NCI-H1092 (cell line): ENCODE measurements around the gene SERPINB8.
A peak's percentile ranks its signal among the peaks of the same experiment; 100 is the strongest.

ENCODE experiments used
- DNase-seq: peaks from one replicate; lab custom pipeline; 2025; lab: John Stamatoyannopoulos, UW

The SERPINB8 gene

DNA sequence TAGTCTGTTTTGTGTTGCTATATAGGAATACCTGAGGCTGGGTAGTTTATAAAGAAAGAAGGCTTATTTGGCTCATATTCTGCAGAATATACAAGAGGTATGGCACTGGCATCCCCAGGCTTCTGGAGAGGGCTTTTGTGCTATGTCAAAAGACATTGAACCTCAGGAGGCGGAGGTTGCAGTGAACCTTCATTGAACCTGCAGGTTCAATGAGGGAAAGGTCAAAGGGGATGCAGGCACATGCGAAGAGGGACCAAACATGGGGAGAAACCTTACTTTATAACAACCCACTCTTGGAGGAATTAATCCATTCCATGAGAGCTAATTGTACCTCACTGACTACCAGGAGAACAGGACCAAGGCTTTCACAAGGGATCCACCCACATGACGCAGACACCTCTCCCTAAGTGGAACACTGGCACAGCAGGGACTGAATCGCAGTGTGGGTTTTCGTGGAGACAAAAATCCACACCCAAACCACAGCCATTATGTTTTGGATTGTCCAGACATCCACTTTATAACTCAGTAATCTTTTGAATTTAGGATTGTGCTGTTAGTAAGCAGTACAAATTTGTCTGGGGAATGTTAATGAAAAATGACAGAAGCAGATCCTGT is 4.1 kb upstream of the SERPINB8 start:
- no peak for DNase-seq

DNA sequence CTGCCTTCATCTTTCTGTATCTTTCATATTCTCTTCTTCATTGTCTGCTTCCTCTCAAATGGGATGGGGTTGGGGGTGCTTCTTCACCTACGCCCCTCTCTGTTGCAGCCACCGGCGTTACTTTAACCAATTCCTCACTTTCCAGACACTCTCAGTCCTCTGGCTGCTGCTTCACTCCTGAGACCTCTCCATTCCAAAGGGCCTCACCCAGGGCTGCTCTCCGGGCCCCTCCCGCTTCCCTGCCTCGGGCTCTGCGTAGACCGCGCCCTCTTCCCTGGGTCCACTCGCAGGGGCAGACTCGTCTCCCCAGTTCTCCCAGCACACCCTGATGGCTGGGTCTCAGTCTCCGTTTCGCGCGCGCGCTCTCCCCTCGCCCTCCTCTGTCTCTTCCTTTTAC is 926 bp downstream of the SERPINB8 start:
- DNase-seq = peak; percentile 42

DNA sequence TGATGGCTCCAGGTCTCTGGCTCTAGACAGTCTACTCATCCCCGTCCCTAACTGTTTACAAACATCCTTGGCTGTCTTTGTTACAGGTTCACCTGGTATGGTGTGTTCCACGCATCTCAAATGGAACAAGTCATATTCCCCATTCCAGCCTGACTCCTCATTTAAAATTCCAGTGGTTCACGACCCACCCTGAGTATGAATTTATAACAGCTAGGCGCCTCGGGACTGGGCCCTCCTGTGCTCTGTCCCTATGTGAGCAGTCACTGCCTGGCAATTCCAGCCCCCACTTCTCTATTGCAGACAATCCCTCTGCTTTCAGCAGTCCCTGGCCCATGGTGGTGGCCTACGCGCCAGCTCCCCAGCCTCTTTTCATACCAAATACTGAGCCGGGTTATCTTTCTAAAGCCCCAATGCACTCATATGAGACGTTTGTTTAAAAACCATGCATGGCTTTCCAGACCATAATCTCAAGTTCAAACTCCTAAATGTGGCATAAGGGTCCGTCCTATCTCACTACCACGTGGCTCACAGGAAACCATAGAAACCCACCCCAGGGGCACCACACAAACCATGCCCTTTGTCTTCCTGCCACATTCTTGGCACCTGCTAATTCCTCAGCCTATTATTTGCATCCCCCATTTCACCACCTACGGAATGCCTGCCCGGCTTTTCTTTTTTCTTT is 1.6 kb downstream of the SERPINB8 start:
- no peak for DNase-seq

DNA sequence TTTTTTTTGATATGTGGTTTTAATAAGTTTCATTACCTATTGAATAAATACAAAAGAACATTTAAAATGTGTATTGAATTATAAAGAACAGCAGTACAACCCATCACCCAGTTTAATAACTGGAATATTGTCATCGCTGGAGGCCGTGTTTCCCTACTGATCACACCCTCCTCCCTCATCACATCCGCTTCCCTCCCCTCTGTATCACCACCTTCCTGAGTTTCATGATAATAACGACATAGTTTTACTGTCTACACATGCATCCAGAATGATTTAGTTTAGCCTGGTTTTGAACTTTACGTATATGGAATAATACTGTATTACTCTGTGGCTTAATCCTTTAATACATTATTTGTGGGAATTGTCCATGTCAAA is 2.1 kb downstream of the SERPINB8 start:
- DNase-seq = no peak

DNA sequence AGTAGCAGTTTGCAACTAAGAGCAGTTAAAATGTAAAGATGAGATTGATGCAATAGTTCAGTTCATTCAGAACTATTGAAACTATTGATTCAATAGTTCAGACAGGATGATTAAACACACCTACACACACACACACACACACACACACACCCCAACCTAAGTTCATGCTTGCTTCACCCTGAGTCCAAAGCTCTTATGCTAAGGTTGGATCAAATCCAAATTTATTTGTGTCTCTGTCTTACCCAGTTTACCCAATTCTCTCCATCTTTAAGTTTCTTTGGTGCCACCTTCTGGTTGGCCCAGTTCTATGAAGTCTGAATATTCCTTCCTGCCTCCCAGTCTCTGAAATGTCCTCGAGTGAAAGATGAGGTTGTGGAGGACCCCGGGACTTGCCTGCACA is 5.1 kb downstream of the SERPINB8 start:
- no peak for DNase-seq

DNA sequence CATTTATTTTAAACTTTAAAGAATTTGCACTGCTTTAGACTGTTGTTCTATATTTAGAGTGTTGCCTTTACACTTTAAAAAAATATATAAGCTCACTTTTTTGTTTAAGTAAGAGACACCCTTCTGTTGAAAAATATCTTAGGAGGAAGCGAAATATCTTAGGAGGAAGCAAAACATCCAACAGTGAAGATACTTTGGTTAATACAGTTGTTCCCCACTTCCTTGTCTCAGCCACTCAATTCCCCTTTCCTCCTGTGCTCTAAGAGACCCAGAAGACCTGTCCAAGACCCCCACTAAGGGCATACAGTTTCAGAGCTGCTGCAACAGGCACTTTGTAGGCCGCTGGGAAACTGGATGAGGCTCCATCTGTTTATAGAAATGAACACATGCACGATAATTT is 5.7 kb downstream of the SERPINB8 start:
- DNase-seq = no peak

DNA sequence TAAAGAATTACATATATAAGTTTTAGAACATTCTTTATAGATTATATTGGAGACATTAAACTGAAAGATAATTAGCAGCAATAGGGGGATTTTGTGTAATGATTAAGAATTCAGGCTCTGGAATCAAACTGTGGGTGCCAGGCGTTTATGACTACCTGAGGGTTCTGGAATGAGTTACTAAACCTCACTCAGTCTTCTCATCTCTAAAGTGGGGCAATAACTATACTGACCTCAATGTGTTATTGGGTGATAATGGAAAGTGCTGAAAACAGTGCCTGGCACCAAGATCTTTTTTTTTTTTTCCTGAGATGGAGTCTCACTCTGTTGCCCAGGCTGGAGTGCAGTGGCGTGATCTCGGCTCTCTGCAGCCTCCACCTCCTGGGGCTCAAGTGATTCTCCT is 7.2 kb downstream of the SERPINB8 start:
- DNase-seq = no peak

DNA sequence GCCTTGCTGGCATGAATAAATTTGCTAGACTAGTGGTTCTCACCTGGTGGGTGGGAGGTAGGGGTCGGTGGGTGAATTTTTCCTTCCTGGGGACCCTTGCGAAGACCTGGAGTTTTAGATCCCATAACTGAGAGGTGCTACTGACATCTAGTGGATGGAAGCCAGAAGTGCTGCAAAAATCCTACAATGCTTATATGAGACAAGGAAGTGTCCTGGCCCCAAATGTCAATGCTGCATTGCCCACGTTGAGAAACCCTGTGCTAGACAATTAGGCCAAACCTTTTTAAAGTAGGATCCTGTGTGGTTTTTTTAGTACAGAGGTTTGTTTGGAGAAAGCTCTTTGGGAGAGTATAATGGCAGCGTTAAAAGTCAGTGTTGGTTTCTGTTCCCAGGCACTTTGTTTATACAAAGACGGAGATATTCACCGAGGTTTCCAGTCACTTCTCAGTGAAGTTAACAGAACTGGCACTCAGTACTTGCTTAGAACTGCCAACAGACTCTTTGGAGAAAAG is 9.6 kb downstream of the SERPINB8 start:
- peak; percentile 57 for DNase-seq

DNA sequence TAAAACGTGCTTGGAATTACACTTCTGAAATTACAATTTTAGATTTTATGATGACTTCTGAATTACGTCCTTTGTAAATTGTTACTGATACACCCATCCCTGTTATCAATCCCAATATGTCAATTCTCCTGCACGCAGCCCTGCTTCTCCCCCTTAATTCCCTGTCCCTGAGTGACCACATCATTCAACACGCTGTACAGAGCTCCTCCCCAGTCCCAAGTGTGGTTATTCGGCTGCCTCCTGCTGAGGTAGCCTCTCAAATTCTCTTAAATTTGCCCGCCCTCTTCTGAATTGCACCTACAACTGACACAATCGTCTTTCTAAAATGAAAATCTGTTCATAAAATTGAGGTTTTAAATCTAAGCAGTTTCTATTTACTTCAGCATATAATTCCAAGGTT is 10.1 kb downstream of the SERPINB8 start:
- no peak for DNase-seq

DNA sequence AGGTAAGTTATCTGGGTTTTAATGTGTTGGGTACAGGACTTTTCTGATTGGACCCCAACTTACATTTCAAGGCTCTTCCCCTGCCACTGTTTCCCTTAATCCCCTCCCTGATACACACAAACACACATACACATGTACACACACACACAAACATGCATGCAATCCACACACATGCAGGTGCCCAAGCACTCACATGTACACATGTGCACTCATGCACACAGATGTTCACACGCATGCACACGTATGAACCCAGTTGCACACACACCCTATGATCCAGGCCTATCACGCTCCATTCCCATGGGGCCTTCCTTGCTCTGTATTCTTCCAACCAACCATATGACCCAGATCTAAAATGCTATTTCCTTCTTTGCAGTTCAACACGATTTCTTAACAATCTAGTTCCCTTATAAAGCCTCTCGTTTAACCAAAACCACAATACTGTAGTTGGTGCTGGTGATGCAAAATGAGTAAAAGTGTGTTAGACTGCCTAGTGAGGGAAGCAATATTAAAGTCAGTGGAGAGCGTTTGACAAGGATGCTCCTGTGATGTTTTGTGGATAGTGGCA is 11.1 kb downstream of the SERPINB8 start:
- DNase-seq = no peak

DNA sequence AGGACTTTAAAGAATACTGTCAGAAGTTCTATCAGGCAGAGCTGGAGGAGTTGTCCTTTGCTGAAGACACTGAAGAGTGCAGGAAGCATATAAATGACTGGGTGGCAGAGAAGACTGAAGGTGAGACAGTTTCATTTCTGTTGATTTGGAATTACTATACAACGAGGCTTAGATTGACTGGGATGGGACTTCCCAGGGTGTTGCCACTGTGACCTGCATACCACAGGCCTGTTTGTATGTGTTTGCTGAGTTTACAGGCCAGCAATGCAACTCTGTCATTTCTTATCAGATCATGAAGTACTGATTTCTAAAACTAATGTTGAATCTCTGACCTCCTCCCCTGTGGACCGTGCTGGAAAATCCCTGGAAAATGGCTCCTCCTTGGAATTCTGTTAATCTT is 11.8 kb downstream of the SERPINB8 start:
- no peak for DNase-seq

DNA sequence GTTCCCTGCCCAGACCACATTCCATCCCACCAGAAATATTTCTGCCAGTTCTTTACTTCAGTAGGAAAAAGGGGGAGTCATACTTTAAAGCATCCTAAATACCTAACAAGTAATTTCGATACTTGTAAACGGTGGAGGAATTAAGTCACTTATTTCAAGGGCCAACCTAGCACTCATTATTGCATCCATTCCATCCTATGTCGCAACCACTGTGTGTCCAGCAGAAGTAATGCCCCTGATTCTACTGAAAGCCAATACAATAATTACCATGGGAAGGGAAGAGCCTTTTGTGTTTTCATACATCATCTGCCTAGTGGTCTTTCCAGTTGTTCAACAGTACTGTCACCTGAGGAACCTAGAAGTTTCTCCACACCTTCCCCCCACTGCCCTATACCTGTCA is 12.5 kb downstream of the SERPINB8 start:
- DNase-seq = no peak

DNA sequence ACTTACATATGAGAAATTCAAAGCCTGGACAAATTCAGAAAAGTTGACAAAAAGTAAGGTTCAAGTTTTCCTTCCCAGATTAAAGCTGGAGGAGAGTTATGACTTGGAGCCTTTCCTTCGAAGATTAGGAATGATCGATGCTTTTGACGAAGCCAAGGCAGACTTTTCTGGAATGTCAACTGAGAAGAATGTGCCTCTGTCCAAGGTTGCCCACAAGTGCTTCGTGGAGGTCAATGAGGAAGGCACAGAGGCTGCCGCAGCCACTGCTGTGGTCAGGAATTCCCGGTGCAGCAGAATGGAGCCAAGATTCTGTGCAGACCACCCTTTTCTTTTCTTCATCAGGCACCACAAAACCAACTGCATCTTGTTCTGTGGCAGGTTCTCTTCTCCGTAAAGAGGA is 17.0 kb downstream of the SERPINB8 start:
- DNase-seq = no peak

DNA sequence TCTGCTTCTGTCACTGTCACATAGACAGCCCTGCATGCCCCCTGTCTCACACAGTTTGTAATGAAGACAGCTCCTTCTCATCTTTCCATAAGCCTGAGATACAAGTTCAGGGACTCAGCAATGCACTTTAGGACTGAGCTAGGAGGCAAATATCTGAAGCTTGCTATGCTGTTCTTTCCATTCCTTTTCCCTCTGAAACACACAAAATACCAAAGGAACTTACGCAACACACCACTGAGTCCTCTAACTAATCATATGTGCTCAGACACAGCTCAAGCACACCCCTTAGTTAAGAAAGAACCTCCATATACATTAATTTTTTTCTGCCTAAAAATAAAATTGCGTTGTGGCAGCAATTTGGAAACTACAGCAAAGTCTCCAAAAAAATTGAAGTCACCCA is 17.9 kb downstream of the SERPINB8 start:
- no peak for DNase-seq

DNA sequence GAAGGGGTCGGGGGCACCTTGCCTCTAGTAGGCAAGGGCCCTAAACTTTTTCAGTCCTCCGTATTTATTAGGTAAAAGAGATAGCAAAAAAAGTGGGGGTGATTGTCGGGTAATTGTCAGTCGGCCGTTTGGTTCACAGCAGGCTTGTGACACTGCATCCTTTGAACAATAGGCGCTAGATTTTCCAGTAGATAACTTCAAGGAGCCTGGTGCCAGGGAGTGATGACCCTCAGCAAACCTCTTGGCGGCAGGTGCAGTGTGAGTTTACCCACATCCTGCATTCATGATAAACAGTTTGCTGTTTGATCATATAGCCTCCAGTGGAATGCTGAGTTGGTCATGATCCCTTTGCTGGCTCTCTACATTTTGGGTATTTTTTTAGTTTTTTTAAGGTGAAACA is 22.9 kb downstream of the SERPINB8 start:
- DNase-seq = no peak

DNA sequence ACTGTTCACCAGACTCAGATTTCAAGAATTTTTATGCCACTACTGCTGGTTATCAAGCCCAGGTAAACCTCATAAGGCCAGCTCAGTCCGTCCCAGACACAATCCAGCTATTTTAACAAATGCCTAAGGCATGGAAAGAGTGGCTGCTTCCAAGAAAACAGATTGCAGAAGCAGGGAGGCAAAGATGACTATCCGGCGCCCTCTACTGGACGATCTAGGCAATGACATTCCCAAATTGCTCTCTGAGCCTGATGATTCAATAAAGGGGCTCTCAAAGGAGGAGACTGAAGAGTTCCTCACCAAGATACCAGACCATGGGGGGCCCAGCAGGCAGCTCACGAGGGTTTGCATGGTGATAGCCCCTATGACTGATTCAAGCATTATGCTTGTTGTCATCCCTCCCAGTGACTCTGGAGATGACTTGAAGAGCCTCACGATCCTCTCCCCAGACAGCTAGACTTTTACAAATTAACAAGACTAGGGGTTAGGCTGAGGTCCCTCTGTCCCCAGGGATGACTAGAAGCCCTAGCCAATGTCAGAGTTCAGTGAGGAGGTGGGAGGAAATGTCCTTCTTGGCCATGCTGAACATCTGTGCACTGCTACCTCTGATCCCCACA is 25.0 kb downstream of the SERPINB8 start:
- peak; percentile 31 for DNase-seq

DNA sequence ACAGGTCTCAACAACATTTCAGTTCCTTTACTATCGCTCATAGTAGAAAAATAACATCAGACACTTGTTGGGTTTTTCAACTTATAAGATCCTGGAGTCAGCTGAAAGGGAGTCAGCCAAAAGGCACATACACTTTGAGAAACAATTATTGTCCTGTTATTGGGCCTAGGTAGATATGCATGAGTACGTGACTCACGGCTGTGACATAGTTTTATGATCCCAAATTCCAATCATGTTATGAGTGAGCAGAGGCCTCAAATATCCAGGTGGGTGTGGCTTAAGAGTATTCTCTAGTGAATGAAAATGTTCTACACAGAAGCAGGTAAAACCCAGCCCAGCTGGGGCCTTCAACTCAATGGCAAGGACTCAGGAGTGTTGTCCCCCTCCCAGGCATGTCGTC is 27.2 kb downstream of the SERPINB8 start:
- no peak for DNase-seq

DNA sequence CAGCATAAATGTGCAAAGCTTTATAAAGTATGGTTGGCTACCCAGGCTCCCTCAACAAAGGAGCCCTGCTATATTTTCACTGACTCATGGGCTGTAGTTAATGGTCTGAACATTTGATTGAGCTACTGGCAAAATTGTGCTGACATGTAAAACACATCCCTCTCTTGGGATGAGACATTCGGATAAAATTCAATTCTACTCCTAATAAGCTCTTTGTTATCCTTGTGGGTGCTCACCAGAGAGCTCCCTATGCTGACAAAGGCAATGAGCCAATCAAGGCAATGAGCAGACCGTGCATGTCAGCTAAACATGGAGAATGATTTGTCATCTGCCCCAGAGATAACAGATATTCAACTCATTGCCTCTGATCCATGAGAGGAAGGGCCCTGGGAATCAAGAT is 27.7 kb downstream of the SERPINB8 start:
- DNase-seq = no peak

DNA sequence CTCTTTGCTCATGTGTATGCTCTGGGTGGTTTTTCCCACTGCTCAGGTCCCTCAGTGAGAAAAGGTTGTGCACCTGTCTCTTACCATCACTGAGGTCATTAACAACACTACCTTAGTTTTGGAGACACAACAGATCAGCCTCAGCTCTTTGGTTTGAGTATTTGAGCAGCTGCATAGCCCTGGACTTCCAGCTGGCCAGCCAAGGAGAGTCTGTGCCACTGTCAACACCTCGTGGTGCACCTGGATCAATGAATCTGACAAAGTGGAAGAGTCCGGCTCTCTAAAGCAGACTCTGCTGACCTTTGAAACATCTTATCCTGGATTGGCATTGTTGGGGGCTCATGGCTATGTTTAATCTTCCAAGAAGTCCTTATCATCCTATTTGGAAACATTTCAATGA is 30.0 kb downstream of the SERPINB8 start:
- DNase-seq = peak; percentile 39

DNA sequence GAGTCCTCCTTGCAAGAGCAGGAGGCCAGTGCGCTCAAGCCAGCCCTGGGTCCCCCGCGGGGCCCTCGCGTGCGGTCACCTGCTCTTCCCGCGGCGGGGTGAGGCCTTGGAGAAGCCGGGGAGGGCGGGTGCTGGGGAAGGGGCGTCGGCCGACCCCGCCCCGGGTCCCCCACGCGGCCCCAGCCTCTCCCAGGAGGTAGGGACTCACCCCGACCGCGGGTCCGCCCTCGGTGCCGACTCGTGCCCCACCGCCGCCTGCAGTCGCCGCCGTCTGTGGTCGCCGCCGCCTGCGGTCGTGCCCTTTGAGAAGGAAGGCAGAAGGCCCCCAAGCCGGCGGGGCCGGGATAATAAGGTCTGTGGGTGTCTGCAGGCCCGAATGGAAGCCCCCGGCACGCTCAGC is 32.7 kb downstream of the SERPINB8 start:
- no peak for DNase-seq

DNA sequence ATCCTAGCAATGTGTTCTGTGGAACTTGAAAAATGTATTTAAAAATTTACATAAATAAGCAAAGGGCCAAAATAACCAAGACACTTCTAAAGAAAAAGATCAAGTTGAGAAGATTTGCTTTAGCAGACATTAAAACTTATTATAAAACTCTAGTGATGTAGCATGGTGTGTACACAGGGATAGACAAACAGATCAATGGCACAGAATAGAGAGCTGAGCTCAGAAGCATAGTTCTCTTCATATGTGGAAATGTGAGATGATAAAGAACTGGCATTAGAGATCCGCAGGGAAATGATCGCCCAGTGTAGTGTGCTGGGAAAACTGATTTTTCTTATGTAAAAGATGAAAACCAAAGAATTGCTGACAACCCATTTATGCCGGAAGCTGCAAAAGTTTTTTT is 39.4 kb downstream of the SERPINB8 start:
- DNase-seq = no peak

DNA sequence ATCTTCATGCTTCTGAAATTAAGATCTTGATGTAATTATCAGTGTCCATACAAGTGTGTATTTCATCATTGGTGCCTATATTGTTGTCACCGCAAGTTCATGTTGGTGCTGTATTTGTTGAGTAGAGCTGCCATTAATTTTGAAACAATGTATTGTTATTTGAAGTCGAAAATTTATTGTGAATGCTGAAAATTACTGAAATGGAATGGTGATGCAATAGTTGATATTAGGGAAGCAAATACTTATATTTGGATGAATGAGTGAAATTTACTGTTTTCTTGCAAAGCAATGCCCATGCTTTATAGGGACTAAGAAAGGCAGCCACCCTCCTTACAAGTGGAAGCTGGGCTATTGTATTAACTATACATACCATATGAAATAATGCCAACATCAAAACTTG is 41.6 kb downstream of the SERPINB8 start:
- no peak for DNase-seq

DNA sequence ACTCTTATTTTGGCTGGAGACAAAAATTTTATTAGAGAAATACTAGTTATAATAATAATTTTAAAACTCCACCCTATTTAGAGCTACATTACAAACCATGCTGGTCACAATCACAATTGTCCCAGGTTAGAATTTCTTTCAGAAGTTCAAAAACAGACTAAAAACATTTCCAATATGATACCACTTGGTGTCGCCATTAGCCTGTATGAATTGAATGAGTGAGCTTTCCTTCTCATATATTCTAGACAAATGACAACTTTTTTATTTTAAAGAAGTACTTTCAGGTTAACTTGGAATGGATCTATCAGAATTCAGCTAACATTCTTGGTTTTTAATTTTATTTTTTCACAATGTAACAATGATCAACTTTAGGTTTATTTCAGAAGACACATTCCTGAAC is 48.0 kb downstream of the SERPINB8 start:
- DNase-seq = peak; percentile 5
